ENCODE results near the gene ITGA5. TPM values are rescaled to one million over a fixed set of nuclear protein-coding genes. Genes with fewer than 3 reads are reported as not detected.

ITGA5 gene
- total and polyA plus RNA-seq, 10 donors, result 7.0 to 44.9 (median 28.2) TPM

DNA sequence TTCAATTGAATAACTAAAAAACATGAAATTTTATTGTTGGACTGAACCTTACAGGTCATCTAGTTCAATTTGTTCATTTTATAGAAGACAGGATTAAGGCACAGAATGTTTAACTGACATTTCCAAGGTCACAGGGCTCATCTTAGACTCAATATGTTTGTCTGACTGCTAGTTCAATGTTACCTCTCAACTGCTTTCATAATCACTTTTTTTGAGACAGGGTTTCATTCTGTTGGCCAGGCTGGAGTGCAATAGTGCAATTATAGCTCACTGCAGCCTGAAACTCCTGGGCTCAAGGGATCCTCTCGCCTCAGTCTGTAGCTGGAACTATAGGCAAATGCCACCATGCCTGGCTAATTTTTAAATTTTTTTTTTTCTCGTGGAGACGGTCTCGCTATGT lies 24.4 kb upstream of the ITGA5 start:
- H3K4me3 ChIP-seq, result no peak overlapping the region
- DNase-seq, result no peak
- H3K36me3 ChIP-seq, result no peaks in the 10 kb centered on the region
- TF ChIP-seq, protein P1, sequence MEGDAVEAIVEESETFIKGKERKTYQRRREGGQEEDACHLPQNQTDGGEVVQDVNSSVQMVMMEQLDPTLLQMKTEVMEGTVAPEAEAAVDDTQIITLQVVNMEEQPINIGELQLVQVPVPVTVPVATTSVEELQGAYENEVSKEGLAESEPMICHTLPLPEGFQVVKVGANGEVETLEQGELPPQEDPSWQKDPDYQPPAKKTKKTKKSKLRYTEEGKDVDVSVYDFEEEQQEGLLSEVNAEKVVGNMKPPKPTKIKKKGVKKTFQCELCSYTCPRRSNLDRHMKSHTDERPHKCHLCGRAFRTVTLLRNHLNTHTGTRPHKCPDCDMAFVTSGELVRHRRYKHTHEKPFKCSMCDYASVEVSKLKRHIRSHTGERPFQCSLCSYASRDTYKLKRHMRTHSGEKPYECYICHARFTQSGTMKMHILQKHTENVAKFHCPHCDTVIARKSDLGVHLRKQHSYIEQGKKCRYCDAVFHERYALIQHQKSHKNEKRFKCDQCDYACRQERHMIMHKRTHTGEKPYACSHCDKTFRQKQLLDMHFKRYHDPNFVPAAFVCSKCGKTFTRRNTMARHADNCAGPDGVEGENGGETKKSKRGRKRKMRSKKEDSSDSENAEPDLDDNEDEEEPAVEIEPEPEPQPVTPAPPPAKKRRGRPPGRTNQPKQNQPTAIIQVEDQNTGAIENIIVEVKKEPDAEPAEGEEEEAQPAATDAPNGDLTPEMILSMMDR (IDR thresholded peaks at IDR 0.05 in 8 of 11, conservative IDR thresholded peaks at IDR 0.05 in 3 of 11), result no peak
- TF ChIP-seq POLR2A (IDR thresholded peaks at IDR 0.05) (no peak), POLR2AphosphoS5 (IDR thresholded peaks at IDR 0.05) (no peak)
- 86 to 95% (median 89%) methylated on average over 4 of the region's 4 CpGs for whole genome bisulfite sequencing, 5 donors
- no peak overlapping the region for H3K27ac ChIP-seq
- intact Hi-C loops (cut with DNase I; ENCODE audit: low total_unique reads), result no loop called here
- no peaks in the 10 kb centered on the region for H3K9me3 ChIP-seq
- H3K27me3 ChIP-seq (replicated peaks in 1 of 7), result peaks cover 0 to 10% (median 0%) of the 10 kb centered on the region in 7 donors
- peaks cover 0 to 15% (median 5%) of the 10 kb centered on the region in 6 donors for H3K4me1 ChIP-seq

DNA sequence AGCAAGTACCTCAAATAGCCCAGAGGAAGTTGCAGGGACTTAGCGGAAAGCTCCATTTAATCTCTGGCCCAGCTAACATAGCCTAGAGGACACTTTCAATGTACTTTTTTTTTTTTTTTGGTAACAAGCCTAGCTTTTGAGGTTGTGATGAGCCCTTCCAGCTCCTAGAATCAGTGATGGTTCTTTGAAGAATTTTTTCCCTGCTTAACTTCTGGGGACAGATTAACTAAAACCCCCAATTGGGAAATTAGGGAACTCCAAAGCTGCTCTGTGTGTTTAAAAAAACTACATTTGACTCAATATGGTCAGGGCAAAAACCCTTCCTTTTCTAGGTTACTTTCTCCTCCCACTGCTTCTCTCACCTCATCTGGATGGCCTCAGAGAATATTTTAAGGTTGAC lies 23.9 kb upstream of the ITGA5 start:
- intact Hi-C loops (cut with DNase I; ENCODE audit: low total_unique reads), result no loop called here
- no peaks in the 10 kb centered on the region for H3K9me3 ChIP-seq
- no peaks in the 10 kb centered on the region for H3K36me3 ChIP-seq
- peaks cover 0 to 15% (median 5%) of the 10 kb centered on the region in 6 donors for H3K4me1 ChIP-seq
- H3K27ac ChIP-seq, result no peak overlapping the region
- no peak for DNase-seq
- TF ChIP-seq, protein P1 (IDR thresholded peaks at IDR 0.05 in 8 of 11, conservative IDR thresholded peaks at IDR 0.05 in 3 of 11), result no peak
- TF ChIP-seq POLR2AphosphoS5 (IDR thresholded peaks at IDR 0.05), result no peak
- TF ChIP-seq POLR2A (IDR thresholded peaks at IDR 0.05), result no peak
- peaks cover 0 to 10% (median 0%) of the 10 kb centered on the region in 7 donors for H3K27me3 ChIP-seq (replicated peaks in 1 of 7)
- no peak overlapping the region for H3K4me3 ChIP-seq
- 54 to 77% (median 63%) methylated on average over 1 of the region's 1 CpG for WGBS, 5 donors

DNA sequence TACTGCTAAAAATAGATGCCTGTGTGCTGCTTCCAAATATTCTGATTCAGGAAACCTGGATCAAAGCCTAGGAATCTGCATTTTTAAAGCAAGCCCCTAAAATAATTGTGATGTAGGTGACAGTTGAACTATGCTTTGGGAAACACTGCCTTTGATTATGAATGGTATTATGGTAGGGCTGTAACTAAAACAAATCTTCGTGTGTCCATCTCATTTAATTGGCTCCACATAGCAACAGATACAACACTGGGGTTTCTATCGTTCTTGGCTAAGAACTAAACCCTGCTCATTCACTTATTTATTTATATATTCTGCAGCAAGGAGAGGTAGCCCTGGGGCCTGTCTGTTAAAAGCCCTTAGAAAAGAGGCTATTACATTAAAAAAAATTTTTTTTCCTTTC lies 23.0 kb upstream of the ITGA5 start:
- H3K9me3 ChIP-seq, result no peaks in the 10 kb centered on the region
- WGBS, 5 donors, result 62 to 76% (median 74%) methylated on average over 2 of the region's 2 CpGs
- intact Hi-C loops (cut with DNase I; ENCODE audit: low total_unique reads), result no loop called here
- TF ChIP-seq POLR2A (IDR thresholded peaks at IDR 0.05) (no peak), POLR2AphosphoS5 (IDR thresholded peaks at IDR 0.05) (no peak)
- TF ChIP-seq, protein P1 (IDR thresholded peaks at IDR 0.05 in 8 of 11, conservative IDR thresholded peaks at IDR 0.05 in 3 of 11), result no peak
- H3K36me3 ChIP-seq, result no peaks in the 10 kb centered on the region
- H3K27me3 ChIP-seq (replicated peaks in 1 of 7), result peaks cover 0 to 10% (median 0%) of the 10 kb centered on the region in 7 donors
- peaks cover 0 to 15% (median 5%) of the 10 kb centered on the region in 6 donors for H3K4me1 ChIP-seq
- DNase-seq, result no peak
- H3K27ac ChIP-seq, result no peak overlapping the region
- H3K4me3 ChIP-seq, result no peak overlapping the region

DNA sequence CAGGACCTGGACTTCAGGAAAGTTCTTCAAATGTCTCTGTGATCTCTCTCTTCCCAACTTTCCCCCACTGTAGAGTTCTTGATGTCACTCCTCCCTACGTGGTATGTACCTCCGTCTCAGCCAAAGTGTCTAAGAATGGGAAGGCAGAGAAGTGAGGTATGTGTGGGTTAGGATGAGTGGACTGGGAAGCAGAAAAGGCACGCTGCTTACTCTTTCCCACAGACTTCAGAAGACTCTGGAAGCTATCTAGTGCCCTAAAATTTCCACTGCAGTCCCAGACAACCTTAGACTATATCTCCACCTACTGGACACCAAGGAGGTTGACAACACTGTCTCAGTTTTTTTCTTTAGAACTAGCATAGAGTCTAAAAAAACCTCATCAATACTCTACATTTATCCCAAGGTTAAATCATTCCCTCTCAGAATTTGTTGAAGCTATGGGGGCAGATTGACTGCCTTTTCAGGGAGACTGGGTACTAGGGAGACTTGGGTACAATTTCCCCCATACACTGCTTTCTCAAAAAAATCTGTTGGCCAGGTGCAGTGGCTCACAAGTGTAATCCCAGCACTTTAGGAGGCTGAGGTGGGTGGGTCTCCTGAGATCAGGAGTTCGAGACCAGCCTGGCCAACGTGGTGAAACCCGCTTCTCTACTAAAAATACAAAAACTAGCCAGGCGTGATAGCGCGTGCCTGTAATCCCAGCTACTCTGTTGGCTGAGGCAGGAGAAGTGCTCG lies 20.6 kb upstream of the ITGA5 start:
- no peak overlapping the region for H3K4me3 ChIP-seq
- H3K36me3 ChIP-seq, result no peaks in the 10 kb centered on the region
- H3K9me3 ChIP-seq, result no peaks in the 10 kb centered on the region
- peaks cover 0 to 12% (median 0%) of the 10 kb centered on the region in 7 donors for H3K27me3 ChIP-seq (replicated peaks in 1 of 7)
- intact Hi-C loops (cut with DNase I; ENCODE audit: low total_unique reads), result loop anchor here (2.0 kb wide), 1 partner anchor 41 kb away; no protein-coding TSS in a partner anchor
- DNase-seq, result no peak
- WGBS, 5 donors, result 49 to 57% (median 54%) methylated on average over 10 of the region's 10 CpGs
- TF ChIP-seq POLR2AphosphoS5 (IDR thresholded peaks at IDR 0.05), result no peak
- TF ChIP-seq, protein P1 (IDR thresholded peaks at IDR 0.05 in 8 of 11, conservative IDR thresholded peaks at IDR 0.05 in 3 of 11), result peak; percentile 61 to 87 (median 77)
- H3K4me1 ChIP-seq, result peaks cover 0 to 15% (median 5%) of the 10 kb centered on the region in 6 donors
- H3K27ac ChIP-seq, result no peak overlapping the region

All from spleen (tissue), 11 donors.